Heart right ventricle (tissue), 16 donors: ENCODE measurements around the gene FAM98A. TPM values are rescaled to one million over a fixed set of nuclear protein-coding genes. Genes with fewer than 3 reads are reported as not detected.

Source experiments
- ATAC-seq, 8 donors: fragments of 200-7000 bp; cut with Tn5 transposase; one replicate each; pipeline ENCODE4 v1.9.1; 2020; ENCODE audit warnings: mild to moderate bottlenecking in 8 of 8, moderate library complexity in 8 of 8, moderate number of reproducible peaks in 1 of 8
- DNase-seq, 2 donors: peaks; one replicate each; pipeline ENCODE4 v3.0.0-alpha.2; 2020
- H3K27ac ChIP-seq, 10 donors: fragments of 200-600 bp; sonication (generic) in 2 of 10; one replicate each; pipeline versions ENCODE4 v1.5.0 to v1.8.0; 2020 to 2022; ENCODE audit warnings: mild to moderate bottlenecking in 3 of 10
- H3K27me3 ChIP-seq, 7 donors: fragments of 200-600 bp; one replicate each; pipeline ENCODE4 v1.8.0; 2021 to 2022; ENCODE audit warnings: mild to moderate bottlenecking in 2 of 7
- H3K36me3 ChIP-seq, 9 donors: fragments of 200-600 bp; sonication (generic) in 1 of 9; one replicate each; pipeline versions ENCODE4 v1.5.0 to v1.8.0; 2020 to 2022; ENCODE audit warnings: mild to moderate bottlenecking in 2 of 9
- H3K4me1 ChIP-seq, 9 donors: fragments of 200-600 bp; sonication (generic) in 1 of 9; one replicate each; pipeline versions ENCODE4 v1.5.0 to v1.8.0; 2020 to 2022; ENCODE audit warnings: mild to moderate bottlenecking in 4 of 9
- H3K4me3 ChIP-seq, 10 donors: fragments of 200-600 bp; sonication (generic) in 2 of 10; one replicate each; pipeline versions ENCODE4 v1.5.0 to v1.8.0; 2020 to 2022; ENCODE audit warnings: mild to moderate bottlenecking in 7 of 10, moderate library complexity in 2 of 10
- H3K9me3 ChIP-seq, 11 donors: fragments of 200-600 bp in 10 of 11; sonication (generic) in 2 of 11; one replicate each; pipeline versions ENCODE4 v1.5.0 to v1.8.0; 2013 to 2022; ENCODE audit warnings: mild to moderate bottlenecking in 2 of 11, control low read depth in 1 of 11, moderate library complexity in 1 of 11
- WGBS, 2 donors: extraction: QIAGEN DNeasy Blood & Tissue Kit; methylation state at CpG; one replicate each; pipeline ENCODE4 v1.1.7; 2013; ENCODE audit warnings: inconsistent platforms in 1 of 2; 5-methylcytosine and 5-hydroxymethylcytosine counted together
- intact Hi-C, 10 donors: fragments of 100-400 bp; cut with DNase I; formaldehyde crosslinking; loops; one replicate each; pipeline versions ENCODE4 v1.11.1 to v1.14.2; 2022
- polyA plus RNA-seq, 2 donors: library from polyadenylated mRNA; stranded (reverse); fragments of 200-250 nt; gene quantifications; one replicate each; pipeline ENCODE4 v1.2.3, GENCODE V29; 2013
- total RNA-seq, 10 donors: library from RNA; stranded (reverse); fragmentation: NEBNext Ultra II Directional in 3 of 10; extraction: Animal tissue kit (Norgen Biotek cat#: 25700) in 3 of 10; gene quantifications; one replicate each; pipeline versions ENCODE4 v1.2.1 to v1.2.4, GENCODE V29; 2021 to 2023
- TF ChIP-seq, protein P1 (sequence below), 9 donors: fragments of 200-600 bp; sonication (generic) in 2 of 9; IDR thresholded peaks; one replicate each; pipeline versions ENCODE4 v1.5.0 to v1.8.0; 2021 to 2022; ENCODE audit warnings: antibody characterized with exemption in 9 of 9, mild to moderate bottlenecking in 5 of 9, moderate library complexity in 1 of 9
- donor health status: Arrhythmogenic right ventricular cardiomyopathy.
- donor health status: ischemic (EF 13 %, LVEDD 7.1; RV severe dilation, severe dysfunction).
- donor health status: healthy with polysubstance abuse.
- donor health status: DM: no; HTN: yes; CAD: no.
- donor health status: DM: no; HTN: no; CAD: no.
- donor health status: ischemic (EF 25% LVEDD 6.9; RV normal size, moderate dysfunction).
- donor health status: ischemic (EF 25% LVEDD 5.7; RV mildly dilated, moderate dysfunction).
- donor health status: healthy.
- donor health status: DM: yes; HTN: yes; CAD: no.
- donor health status: Ischemic cardiomyopathy.
- donor health status: ischemic (EF 35%, LVEDD 5.7; RV mildly dilated, moderate dysfunction).
- donor health status: nonischemic (EF 11% LVEDD 7.7; RV severe dilation, severe dysfunction).
- donor health status: DM: yes; HTN: yes; CAD: no.
- donor health status: PGD.
- donor health status: ischemic (EF 29% LVEDD 5.4; RV normal size, mild dysfunction).
- donor health status: nonischemic (EF 23%, LVEDD 6.1; RV moderate dilation, normal function).

Gene FAM98A
- total and polyA plus RNA-seq, 12 donors, result 27.7 to 92.3 (median 68.5) TPM

DNA sequence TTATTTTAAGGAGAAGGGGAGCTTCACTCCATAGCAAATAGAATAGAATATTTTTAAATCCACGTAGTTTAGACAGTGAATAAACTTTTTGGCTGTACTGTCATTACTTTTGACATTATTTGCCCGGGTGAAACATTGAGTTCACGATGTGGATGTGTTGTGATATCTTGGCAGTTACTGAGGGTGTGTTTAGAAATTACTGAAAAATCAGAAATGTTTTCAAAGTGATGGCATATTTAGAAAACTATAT lies 769 bp upstream of the FAM98A start:
- peaks cover 4 to 38% (median 28%) of the 10 kb centered on the region in 9 donors for H3K4me1 ChIP-seq
- intact Hi-C loops, result no loop called here
- ATAC-seq (no peak), DNase-seq (no peak)
- peaks cover 0 to 10% (median 0%) of the 10 kb centered on the region in 9 donors for H3K36me3 ChIP-seq
- no peaks in the 10 kb centered on the region for H3K9me3 ChIP-seq
- H3K4me3 ChIP-seq, result peak overlapping the region; percentile 45 to 94 (median 80)
- peak overlapping the region in 9 of 10 donors; percentile 67 to 90 (median 85) for H3K27ac ChIP-seq
- no peaks in the 10 kb centered on the region for H3K27me3 ChIP-seq
- TF ChIP-seq, protein P1, sequence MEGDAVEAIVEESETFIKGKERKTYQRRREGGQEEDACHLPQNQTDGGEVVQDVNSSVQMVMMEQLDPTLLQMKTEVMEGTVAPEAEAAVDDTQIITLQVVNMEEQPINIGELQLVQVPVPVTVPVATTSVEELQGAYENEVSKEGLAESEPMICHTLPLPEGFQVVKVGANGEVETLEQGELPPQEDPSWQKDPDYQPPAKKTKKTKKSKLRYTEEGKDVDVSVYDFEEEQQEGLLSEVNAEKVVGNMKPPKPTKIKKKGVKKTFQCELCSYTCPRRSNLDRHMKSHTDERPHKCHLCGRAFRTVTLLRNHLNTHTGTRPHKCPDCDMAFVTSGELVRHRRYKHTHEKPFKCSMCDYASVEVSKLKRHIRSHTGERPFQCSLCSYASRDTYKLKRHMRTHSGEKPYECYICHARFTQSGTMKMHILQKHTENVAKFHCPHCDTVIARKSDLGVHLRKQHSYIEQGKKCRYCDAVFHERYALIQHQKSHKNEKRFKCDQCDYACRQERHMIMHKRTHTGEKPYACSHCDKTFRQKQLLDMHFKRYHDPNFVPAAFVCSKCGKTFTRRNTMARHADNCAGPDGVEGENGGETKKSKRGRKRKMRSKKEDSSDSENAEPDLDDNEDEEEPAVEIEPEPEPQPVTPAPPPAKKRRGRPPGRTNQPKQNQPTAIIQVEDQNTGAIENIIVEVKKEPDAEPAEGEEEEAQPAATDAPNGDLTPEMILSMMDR (IDR thresholded peaks at IDR 0.05), result no peak
- 21 to 22% methylated on average over 3 of the region's 3 CpGs for WGBS, 2 donors

DNA sequence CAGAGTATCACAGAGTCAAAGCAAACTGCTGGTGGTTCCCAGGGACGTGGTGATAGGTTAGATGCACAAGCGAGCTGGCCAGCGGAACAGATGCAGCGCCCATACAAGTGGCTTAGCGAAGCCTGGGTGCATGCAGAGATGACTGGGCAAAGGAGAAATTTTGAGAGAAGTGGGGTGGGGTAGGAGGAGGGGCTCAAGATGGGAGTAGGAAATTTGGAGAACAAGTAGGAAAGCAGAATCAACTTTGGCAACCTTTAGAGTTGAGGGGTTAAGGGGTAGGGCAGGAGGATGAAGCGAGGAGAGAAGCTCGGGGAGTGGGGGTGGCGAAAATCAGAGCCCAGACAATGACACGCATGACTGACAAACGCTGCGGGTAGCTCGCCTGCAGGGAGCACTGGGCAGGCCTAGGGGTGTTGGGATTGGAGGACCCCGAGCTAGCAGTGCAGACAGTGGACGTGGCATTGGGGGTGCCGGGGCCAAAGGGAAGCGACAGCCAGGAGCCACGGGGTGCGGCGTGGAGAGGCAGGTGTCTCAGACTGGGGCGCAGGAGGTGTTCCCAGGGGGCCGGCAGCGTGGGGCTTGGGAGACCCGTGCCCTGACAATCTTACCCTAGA lies 431 bp downstream of the FAM98A start:
- Histone ChIP-seq H3K9me3 (no peaks in the 10 kb centered on the region), H3K27ac (peak overlapping the region; percentile 11 to 90 (median 86)), H3K27me3 (no peaks in the 10 kb centered on the region), H3K4me1 (peaks cover 4 to 41% (median 28%) of the 10 kb centered on the region in 9 donors), H3K4me3 (peak overlapping the region; percentile 45 to 94 (median 80)), H3K36me3 (peaks cover 0 to 19% (median 0%) of the 10 kb centered on the region in 9 donors)
- intact Hi-C loops, result no loop called here
- ATAC-seq, result peak; percentile 19 to 47 (median 38)
- WGBS, 2 donors, result 0 to 1% methylated on average over 23 of the region's 23 CpGs
- DNase-seq, result no peak
- TF ChIP-seq, protein P1 (IDR thresholded peaks at IDR 0.05), result no peak

DNA sequence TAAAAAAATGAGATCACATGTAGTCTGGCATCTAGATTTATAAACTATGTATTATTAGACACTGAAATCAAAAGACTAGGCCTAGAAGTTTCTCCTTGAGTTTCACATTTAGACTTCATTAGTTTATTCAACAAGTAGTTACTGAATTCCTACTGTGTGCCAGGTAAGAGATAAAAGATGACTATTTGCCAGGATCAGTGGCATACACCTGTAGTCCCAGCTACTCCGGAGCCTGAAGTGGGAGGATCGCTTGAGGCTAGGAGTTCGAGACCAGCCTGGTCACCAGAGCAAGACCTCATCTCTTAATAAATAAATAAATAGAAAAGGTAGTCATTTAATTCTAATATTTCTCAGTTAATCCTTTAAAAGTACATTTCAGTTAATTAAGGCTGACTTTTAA lies 2.1 kb downstream of the FAM98A start:
- H3K9me3 ChIP-seq, result no peaks in the 10 kb centered on the region
- DNase-seq, result no peak
- TF ChIP-seq, protein P1 (IDR thresholded peaks at IDR 0.05), result no peak
- 72 to 74% methylated on average over 3 of the region's 3 CpGs for WGBS, 2 donors
- intact Hi-C loops, result no loop called here
- peaks cover 0 to 35% (median 5%) of the 10 kb centered on the region in 9 donors for H3K36me3 ChIP-seq
- H3K4me3 ChIP-seq, result peak overlapping the region in 1 of 10 donors; percentile 90
- H3K27ac ChIP-seq, result no peak overlapping the region
- no peak for ATAC-seq
- H3K27me3 ChIP-seq, result no peaks in the 10 kb centered on the region
- H3K4me1 ChIP-seq, result peaks cover 4 to 45% (median 28%) of the 10 kb centered on the region in 9 donors

DNA sequence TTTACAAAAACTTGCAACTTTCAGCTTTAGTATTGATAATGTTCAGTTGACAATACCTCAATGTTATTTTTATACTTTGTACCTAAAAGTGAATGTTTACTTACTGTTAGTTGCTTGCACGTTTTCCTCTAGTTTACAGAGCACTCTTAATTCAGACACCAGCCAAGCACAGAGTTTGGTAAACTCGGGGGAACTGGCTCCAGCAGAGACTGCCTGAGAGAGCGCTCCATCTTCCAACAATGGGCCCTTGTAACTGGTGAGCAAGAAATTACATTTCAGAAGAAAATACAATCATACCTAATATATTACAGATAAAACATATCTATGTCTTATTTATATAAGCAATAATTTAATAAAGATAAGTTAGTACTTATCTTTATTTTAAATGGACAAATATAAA lies 3.7 kb downstream of the FAM98A start:
- intact Hi-C loops, result no loop called here
- WGBS, 2 donors, result 61 to 64% methylated on average over 3 of the region's 3 CpGs
- Histone ChIP-seq H3K36me3 (peaks cover 0 to 52% (median 13%) of the 10 kb centered on the region in 9 donors), H3K9me3 (no peaks in the 10 kb centered on the region), H3K27ac (no peak overlapping the region), H3K4me1 (peaks cover 4 to 47% (median 28%) of the 10 kb centered on the region in 9 donors), H3K4me3 (no peak overlapping the region), H3K27me3 (no peaks in the 10 kb centered on the region)
- ATAC-seq, result no peak
- no peak for DNase-seq
- TF ChIP-seq, protein P1 (IDR thresholded peaks at IDR 0.05), result no peak
